Heart left ventricle (tissue), 13 donors: Measurements from ENCODE around the gene SOX6.

Experiments used
- POLR2A ChIP-seq, 2 donors: fragments of 450-650 bp; IDR thresholded peaks; one replicate each; pipeline ENCODE4 v1.6.1; 2017; ENCODE audit warnings: antibody characterized with exemption in 2 of 2, mild to moderate bottlenecking in 2 of 2, moderate library complexity in 2 of 2
- TF ChIP-seq, protein P1 (sequence below), 12 donors: fragments of 200-600 bp; sonication (generic) in 4 of 12; IDR thresholded peaks; one replicate each; pipeline versions ENCODE4 v1.5.0 to v1.8.0; 2018 to 2022; ENCODE audit warnings: antibody characterized with exemption in 12 of 12, mild to moderate bottlenecking in 5 of 12
- donor health status: ischemic (EF 13 %, LVEDD 7.1; RV severe dilation, severe dysfunction).
- donor health status: DM: no; HTN: yes; CAD: no.
- donor health status: DM: no; HTN: no; CAD: no.
- donor health status: ischemic (EF 25% LVEDD 6.9; RV normal size, moderate dysfunction).
- donor health status: ischemic (EF 25% LVEDD 5.7; RV mildly dilated, moderate dysfunction).
- donor health status: ischemic (EF 35%, LVEDD 5.7; RV mildly dilated, moderate dysfunction).
- donor health status: nonischemic (EF 11% LVEDD 7.7; RV severe dilation, severe dysfunction).
- donor health status: DM: yes; HTN: yes; CAD: no.
- donor health status: PGD.
- donor health status: ischemic (EF 29% LVEDD 5.4; RV normal size, mild dysfunction).
- donor health status: nonischemic (EF 23%, LVEDD 6.1; RV moderate dilation, normal function).

DNA sequence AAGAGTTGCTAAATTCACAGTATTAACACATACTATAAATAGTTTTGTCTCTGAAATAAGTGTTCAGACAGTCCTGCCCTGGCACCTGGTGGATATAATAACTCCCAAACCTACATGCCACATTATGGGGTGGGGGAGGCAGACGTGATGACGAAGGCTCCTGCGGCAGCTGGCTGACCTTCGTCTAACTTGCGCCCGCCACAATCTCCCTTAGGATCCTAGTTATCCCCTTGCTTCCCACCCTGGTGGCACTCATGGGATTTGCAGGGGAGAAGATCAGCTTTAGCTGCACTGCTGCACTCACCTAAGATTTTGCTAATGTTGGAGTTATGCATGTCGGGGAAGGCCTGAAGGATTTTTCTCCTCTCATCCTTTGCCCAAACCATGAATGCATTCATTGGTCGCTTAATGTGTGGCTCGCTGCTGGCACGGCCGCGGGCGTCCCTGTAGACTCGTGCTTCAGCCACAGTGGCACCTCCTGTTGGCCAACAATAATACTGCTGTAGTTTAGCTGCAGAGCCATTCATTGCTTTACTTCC is 367.6 kb downstream of the SOX6 start:
- no peak for TF ChIP-seq POLR2A (IDR thresholded peaks at IDR 0.05)
- TF ChIP-seq, protein P1, sequence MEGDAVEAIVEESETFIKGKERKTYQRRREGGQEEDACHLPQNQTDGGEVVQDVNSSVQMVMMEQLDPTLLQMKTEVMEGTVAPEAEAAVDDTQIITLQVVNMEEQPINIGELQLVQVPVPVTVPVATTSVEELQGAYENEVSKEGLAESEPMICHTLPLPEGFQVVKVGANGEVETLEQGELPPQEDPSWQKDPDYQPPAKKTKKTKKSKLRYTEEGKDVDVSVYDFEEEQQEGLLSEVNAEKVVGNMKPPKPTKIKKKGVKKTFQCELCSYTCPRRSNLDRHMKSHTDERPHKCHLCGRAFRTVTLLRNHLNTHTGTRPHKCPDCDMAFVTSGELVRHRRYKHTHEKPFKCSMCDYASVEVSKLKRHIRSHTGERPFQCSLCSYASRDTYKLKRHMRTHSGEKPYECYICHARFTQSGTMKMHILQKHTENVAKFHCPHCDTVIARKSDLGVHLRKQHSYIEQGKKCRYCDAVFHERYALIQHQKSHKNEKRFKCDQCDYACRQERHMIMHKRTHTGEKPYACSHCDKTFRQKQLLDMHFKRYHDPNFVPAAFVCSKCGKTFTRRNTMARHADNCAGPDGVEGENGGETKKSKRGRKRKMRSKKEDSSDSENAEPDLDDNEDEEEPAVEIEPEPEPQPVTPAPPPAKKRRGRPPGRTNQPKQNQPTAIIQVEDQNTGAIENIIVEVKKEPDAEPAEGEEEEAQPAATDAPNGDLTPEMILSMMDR (IDR thresholded peaks at IDR 0.05): peak in 11 of 12 donors; percentile 7 to 41 (median 32)
